ENCODE results near the gene PNPLA7.
"Not testable (repeated sequence)": the region's sequence is repeated elsewhere in the genome, so short reads cannot be mapped to it uniquely, and the experiment has no call there.

Gene PNPLA7

GRCh38 chr9:137411260-137411644 lies 138.9 kb downstream of the PNPLA7 start:
- no peak for DNase-seq

DNA sequence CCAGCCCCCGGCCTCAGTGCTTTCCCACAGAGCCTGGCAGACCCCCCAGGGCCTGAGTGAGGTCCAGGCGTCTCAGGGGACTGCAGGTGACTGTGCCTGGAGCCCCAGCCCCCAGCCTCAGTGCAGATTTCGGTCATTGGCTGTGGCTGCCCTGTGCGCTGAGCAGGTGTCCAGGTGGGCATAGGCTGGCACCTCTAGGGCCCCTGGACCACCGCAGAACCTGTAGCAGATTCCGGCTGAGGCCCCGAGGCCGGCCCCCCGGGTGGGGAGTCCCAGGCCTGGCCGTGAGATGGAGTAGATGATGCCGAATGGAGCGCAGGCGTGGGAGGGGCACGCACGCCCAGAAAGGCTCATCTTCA lies 139.3 kb downstream of the PNPLA7 start:
- DNase-seq = no peak

DNA sequence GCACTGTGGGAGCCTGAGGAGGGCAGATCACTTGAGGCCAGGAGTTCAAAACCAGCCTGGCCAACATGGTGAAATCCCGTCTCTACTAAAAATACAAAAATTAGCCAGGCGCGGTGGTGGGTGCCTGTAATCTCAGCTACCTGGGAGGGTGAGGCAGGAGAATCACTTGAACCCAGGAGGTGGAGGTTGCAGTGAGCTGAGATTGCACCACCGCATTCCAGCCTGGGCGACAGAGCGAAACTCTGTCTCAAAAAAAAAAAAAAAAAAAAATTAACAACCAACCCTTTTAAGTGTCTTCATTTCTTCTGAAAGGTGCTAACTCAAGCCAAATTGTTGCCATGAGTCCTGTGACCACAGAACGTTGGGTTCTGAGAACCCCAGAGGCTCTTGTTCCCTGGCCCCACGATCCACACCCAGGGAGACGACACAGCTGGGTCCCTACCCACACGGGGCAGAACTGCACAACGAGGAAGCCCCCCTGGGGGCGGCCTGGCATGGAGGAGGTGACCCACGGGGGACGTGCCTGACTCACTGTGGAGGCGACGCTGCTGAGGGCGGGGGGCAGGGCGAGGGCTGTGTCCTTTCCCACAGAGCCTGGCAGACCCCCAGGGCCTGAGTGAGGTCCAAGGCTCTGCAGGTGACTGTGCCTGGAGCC lies 139.8 kb downstream of the PNPLA7 start:
- DNase-seq = not testable (repeated sequence)
